OCI-LY1 (cell line): Measurements from ENCODE around the gene ENDOD1.

ENCODE experiments used
- H2AFZ ChIP-seq: fragments of 200-600 bp; sonication (generic), shearing (Covaris generic); 2 replicates; pipeline ENCODE4 v1.6.0; 2014; ENCODE audit warnings: antibody characterized with exemption, mild to moderate bottlenecking, low read length
- H3F3A ChIP-seq: fragments of 200-600 bp; sonication (generic), shearing (Covaris generic); 2 replicates; pipeline ENCODE4 v1.6.0; 2014; ENCODE audit warnings: mild to moderate bottlenecking, antibody characterized with exemption, low read length, moderate library complexity; ENCODE audit not compliant: insufficient read depth
- H3K27ac ChIP-seq: fragments of 200-600 bp; sonication (generic); 2 replicates; pipeline ENCODE4 v1.5.1; 2014; ENCODE audit warnings: low read length, mixed run types, mild to moderate bottlenecking, low read depth; ENCODE audit not compliant: poor library complexity, severe bottlenecking
- H3K27me3 ChIP-seq: fragments of 200-600 bp; sonication (generic); 2 replicates; pipeline ENCODE4 v1.6.0; 2014; ENCODE audit warnings: antibody characterized with exemption, mild to moderate bottlenecking, low read length, moderate library complexity; ENCODE audit not compliant: insufficient read depth
- H3K36me3 ChIP-seq: fragments of 200-600 bp; sonication (generic); 2 replicates; pipeline ENCODE4 v1.6.1; 2014; ENCODE audit warnings: mild to moderate bottlenecking, antibody characterized with exemption, low read length, moderate library complexity, mixed read lengths; ENCODE audit not compliant: insufficient read depth
- H3K4me1 ChIP-seq: fragments of 200-600 bp; sonication (generic); 2 replicates; pipeline ENCODE4 v1.5.1; 2014; ENCODE audit warnings: mild to moderate bottlenecking, low read length, moderate library complexity; ENCODE audit not compliant: insufficient read depth, severe bottlenecking
- H3K4me2 ChIP-seq: fragments of 200-600 bp; sonication (generic), shearing (Covaris generic); 2 replicates; pipeline ENCODE4 v1.6.1; 2014; ENCODE audit warnings: low read length
- H3K4me3 ChIP-seq: fragments of 200-600 bp; sonication (generic); 2 replicates; pipeline ENCODE4 v1.5.1; 2014; ENCODE audit warnings: low read length, low read depth, mild to moderate bottlenecking, mixed read lengths; ENCODE audit not compliant: poor library complexity, severe bottlenecking
- H3K79me2 ChIP-seq: fragments of 200-600 bp; shearing (Covaris generic); 2 replicates; pipeline ENCODE4 v1.6.1; 2016; ENCODE audit warnings: mixed run types, low read length, mixed read lengths; ENCODE audit not compliant: insufficient read depth
- H3K9ac ChIP-seq: fragments of 200-600 bp; sonication (generic), shearing (Covaris generic); 2 replicates; pipeline ENCODE4 v1.6.1; 2014; ENCODE audit warnings: mild to moderate bottlenecking, low read length, mixed read lengths
- H3K9me2 ChIP-seq: fragments of 200-600 bp; sonication (generic), shearing (Covaris generic); 2 replicates; pipeline ENCODE4 v1.6.1; 2014; ENCODE audit warnings: low read depth, mild to moderate bottlenecking, low read length, mixed read lengths
- H3K9me3 ChIP-seq: fragments of 200-600 bp; shearing (Covaris generic); 2 replicates; pipeline ENCODE4 v1.6.1; 2014; ENCODE audit warnings: low read length, mixed read lengths
- H4K20me1 ChIP-seq: fragments of 200-600 bp; sonication (generic), shearing (Covaris generic); 2 replicates; pipeline ENCODE4 v1.6.0; 2016; ENCODE audit warnings: mild to moderate bottlenecking, low read length; ENCODE audit not compliant: insufficient read depth
- CTCF ChIP-seq: fragments of 200-600 bp; sonication (generic), shearing (Covaris generic); IDR thresholded peaks from 2 replicates; pipeline ENCODE4 v1.5.1; 2017; ENCODE audit warnings: mild to moderate bottlenecking, antibody characterized with exemption, low read length, moderate library complexity, mixed read lengths
- EZH2 ChIP-seq: fragments of 200-600 bp; sonication (generic), shearing (Covaris generic); IDR thresholded peaks from 2 replicates; pipeline ENCODE4 v1.8.0; 2017; ENCODE audit warnings: borderline replicate concordance, mixed run types, mild to moderate bottlenecking, antibody characterized with exemption, low read length, moderate library complexity, mixed read lengths

Gene ENDOD1

GRCh38 chr11:95170294-95170693 is 80.6 kb downstream of the ENDOD1 start:
- Histone ChIP-seq H3K9ac (no peak overlapping the region), H3K4me3 (no peak overlapping the region), H3K4me2 (no peak overlapping the region), H4K20me1 (no peaks in the 10 kb centered on the region), H3K27me3 (no peaks in the 10 kb centered on the region), H3K79me2 (no peaks in the 10 kb centered on the region), H3K9me3 (no peaks in the 10 kb centered on the region), H2AFZ (no peak overlapping the region), H3K9me2 (no peaks in the 10 kb centered on the region), H3K4me1 (no peaks in the 10 kb centered on the region), H3K36me3 (no peaks in the 10 kb centered on the region), H3F3A (no peaks in the 10 kb centered on the region), H3K27ac (no peak overlapping the region)
- no peak for TF ChIP-seq EZH2
- TF ChIP-seq CTCF: no peak

GRCh38 chr11:95175818-95176380 is 86.3 kb downstream of the ENDOD1 start:
- H3F3A ChIP-seq: no peaks in the 10 kb centered on the region
- no peaks in the 10 kb centered on the region for H3K9me3 ChIP-seq
- no peak overlapping the region for H3K4me2 ChIP-seq
- H3K9me2 ChIP-seq: no peaks in the 10 kb centered on the region
- H3K4me3 ChIP-seq: no peak overlapping the region
- H3K79me2 ChIP-seq: no peaks in the 10 kb centered on the region
- H3K9ac ChIP-seq: no peak overlapping the region
- no peaks in the 10 kb centered on the region for H3K36me3 ChIP-seq
- H3K4me1 ChIP-seq: no peaks in the 10 kb centered on the region
- no peaks in the 10 kb centered on the region for H4K20me1 ChIP-seq
- H2AFZ ChIP-seq: no peak overlapping the region
- H3K27me3 ChIP-seq: no peaks in the 10 kb centered on the region
- no peak overlapping the region for H3K27ac ChIP-seq
- TF ChIP-seq CTCF (no peak), EZH2 (no peak)
